Hematopoietic multipotent progenitor cell treated with erythropoietin and hydrocortisone succinate and interleukin-3 and kit ligand, for 4 days (in vitro differentiated cells): Measurements from ENCODE around the gene MSH3.
"Not testable (repeated sequence)": the region's sequence is repeated elsewhere in the genome, so short reads cannot be mapped to it uniquely, and the experiment has no call there.

Source experiments
- DNase-seq: peaks from one replicate; pipeline ENCODE4 v3.0.0-alpha.2; 2015

MSH3 gene

DNA sequence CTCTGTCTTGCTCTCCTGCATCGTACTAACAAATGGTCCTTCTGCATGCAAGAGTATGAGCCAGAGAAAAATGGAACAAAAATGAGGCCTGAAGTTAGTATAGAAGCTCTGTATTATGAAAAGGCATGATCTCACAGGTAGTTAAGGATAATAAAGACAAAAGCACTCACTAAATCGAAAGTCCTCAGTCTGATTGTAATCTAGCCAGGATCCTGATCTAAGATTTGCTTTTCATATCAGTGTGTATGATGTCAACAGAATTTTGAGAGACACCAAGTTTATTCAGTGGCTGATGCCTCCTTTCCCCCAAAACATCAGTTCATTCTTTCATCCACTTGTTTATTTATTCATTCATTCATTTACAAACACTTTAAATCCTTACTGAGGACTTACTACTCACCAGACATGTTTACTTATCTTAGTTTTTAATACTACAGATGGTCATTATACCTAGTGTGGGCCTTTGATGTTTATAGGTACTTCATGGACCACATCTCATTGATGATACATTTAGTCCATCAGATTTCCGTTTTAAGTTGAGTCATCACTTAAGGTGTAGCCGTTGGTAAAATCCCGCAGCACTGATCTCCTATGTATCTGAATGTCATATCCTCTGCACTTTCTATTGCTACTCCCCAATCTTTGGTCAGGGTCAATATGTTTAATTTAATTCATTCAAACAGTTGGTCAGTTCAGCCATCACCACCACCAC, 105.6 kb downstream of the MSH3 start:
- DNase-seq: no peak

DNA sequence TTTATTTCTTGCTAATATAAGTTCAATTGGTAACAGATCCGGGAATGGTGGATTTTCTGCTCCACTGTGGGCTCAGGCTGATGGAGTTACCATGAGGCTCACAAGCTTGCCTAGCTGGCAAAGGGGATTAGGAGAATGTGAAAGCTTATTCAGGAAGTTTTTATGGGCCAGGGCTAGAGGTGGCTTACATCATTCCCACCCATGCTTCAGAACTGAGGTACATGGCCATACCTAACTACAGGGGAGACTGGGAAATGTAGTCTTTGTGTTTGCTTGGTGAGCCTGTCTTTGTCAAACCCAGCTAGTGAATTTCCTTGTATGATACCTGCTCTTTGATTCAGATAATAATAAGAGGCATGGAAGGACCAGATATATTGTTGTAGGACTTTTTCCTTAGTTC, 106.2 kb downstream of the MSH3 start:
- DNase-seq: no peak

GRCh38 chr5:80761176-80761575, 106.7 kb downstream of the MSH3 start:
- no peak for DNase-seq

DNA sequence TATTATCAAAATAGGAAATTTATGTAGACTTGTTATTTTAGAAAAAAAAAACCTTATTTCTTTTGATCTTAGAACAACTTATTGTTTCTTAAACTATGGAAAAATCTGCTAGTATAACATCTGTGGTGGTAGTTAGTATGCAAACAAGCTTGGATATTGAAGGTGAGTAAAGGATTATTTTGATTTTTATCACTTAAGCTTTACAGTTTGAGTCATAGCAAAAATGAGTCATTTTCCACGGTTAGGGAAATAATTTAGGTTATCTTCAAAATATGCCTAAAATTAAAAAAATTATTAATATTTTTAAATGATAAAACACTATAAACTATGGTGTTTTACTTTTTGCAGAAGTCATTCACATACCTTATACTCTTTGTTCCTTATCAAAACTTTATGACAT, 107.5 kb downstream of the MSH3 start:
- no peak for DNase-seq

DNA sequence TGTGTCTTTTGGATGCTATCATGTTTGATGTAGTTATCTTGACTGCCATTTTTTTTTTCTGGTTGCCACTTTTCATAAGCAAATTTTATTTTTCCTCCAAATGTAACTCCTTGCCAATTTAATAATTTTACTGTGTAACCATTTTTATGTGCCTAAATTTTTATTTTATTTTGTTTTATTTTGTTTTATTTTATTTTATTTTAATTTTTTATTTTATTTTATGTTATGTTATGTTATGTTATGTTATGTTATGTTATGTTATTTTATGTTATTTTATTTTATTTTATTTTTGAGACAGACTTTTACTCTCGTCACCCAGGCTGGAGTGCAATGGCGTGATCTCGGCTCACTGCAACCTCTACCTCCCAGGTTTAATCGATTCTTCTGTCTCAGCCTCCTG, 108.1 kb downstream of the MSH3 start:
- DNase-seq: no peak

GRCh38 chr5:80763211-80763610, 108.8 kb downstream of the MSH3 start:
- DNase-seq: no peak

GRCh38 chr5:80763873-80764647, 109.6 kb downstream of the MSH3 start:
- no peak for DNase-seq

GRCh38 chr5:80764786-80765185, 110.3 kb downstream of the MSH3 start:
- no peak for DNase-seq

- DNase-seq: no peak
Observed at GRCh38 chr5:80777347-80778287, 123.2 kb downstream of the MSH3 start.

DNA sequence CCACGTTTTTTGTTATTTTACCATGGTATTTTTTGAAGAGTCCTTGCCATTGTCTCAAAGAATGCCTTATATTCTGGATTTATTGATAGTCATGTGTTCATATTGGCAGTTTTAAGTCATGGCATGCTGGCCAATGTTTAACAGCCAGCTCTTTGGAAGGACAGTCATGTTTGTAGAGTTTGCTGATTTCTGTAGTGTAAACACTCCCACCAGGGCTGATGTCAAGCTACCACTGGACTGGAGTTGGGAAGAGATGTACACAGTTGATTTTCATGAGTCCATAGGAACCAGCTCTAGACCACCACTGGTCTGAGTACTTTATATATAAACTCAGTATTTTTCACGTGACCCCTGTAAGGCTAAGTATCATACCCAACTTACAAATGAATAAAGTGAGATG, 125.6 kb downstream of the MSH3 start:
- DNase-seq: no peak

GRCh38 chr5:80780761-80781285, 126.4 kb downstream of the MSH3 start:
- DNase-seq: no peak

- peak; percentile 8 for DNase-seq
Observed at GRCh38 chr5:80781356-80781755, 126.9 kb downstream of the MSH3 start.

GRCh38 chr5:80782626-80783025, 128.2 kb downstream of the MSH3 start:
- no peak for DNase-seq

GRCh38 chr5:80783751-80784150, 129.3 kb downstream of the MSH3 start:
- not testable (repeated sequence) for DNase-seq

GRCh38 chr5:80784451-80784850, 130.0 kb downstream of the MSH3 start:
- no peak for DNase-seq

- DNase-seq: not testable (repeated sequence)
Observed at GRCh38 chr5:80789319-80790016, 135.0 kb downstream of the MSH3 start.

DNA sequence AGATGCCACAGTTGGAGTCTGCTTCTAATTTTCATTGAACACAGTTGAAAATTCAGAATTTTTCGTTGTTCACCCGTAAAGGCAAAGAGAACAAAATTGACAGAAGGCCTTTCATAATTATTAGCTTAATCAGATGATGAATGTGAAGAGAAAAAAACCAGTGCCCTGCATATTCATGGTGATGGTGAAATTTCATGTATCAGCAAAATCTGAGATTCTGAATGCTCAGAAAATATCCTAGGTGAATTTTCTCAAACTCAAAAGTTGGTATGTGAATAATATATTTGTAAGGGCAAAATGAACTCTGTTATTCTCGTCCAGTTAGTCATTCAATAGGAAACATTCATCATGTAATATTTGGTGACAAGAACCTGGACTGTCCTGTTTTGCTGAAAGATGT, 136.2 kb downstream of the MSH3 start:
- no peak for DNase-seq

- DNase-seq: no peak
Observed at GRCh38 chr5:80793354-80793753, 138.9 kb downstream of the MSH3 start.

- DNase-seq: no peak
Observed at GRCh38 chr5:80796846-80797245, 142.4 kb downstream of the MSH3 start.

GRCh38 chr5:80797428-80798024, 143.1 kb downstream of the MSH3 start:
- no peak for DNase-seq

DNA sequence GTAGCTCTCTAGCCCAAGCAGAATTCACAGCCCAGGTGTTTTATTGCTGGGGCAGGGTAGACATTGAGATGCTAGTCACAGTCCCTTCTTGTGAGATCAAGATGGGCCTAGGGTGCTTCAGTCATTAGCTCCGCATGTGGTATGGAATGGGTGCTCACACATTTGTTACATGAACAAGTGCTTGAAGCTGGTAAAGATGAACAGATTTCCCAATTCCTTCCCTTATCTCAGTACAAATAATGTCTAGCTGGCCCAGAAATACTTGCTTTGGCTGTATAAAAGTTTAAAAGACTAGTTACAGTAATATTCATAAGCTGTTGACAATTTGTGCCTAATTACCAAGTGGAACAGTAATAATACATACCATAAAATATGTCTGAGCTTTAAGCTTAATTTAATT, 143.7 kb downstream of the MSH3 start:
- no peak for DNase-seq

GRCh38 chr5:80798633-80799032, 144.2 kb downstream of the MSH3 start:
- DNase-seq: no peak
